ENCODE data around the gene LDAF1.

- TF ChIP-seq EZH2 (IDR thresholded peaks at IDR 0.05; ENCODE audit: insufficient read depth, poor library complexity, severe bottlenecking): no peak
- no peak for TF ChIP-seq EZH2phosphoT487 (IDR thresholded peaks at IDR 0.05; ENCODE audit: insufficient read depth, low read depth)
These were observed 55.6 kb downstream of the LDAF1 start for GRCh38 chr16:21214086-21214485.

All from GM23248 (cell line).